HEK293 (cell line): ENCODE data around the gene IFI27L2.

Source experiments
- CTCF ChIA-PET: fragments of 350-600 bp; formaldehyde crosslinking; extraction: SDS; loops from one replicate; lab custom pipeline; 2021; ENCODE audit warnings: antibody characterized with exemption; lab: Yijun Ruan, JAX
- POLR2A ChIA-PET: fragments of 300-600 bp; formaldehyde crosslinking; extraction: SDS; loops from one replicate; lab custom pipeline; 2020; ENCODE audit warnings: antibody characterized with exemption, inconsistent platforms; lab: Yijun Ruan, JAX
- H3K27ac ChIP-seq: fragments of 200-500 bp; sonication (Bioruptor generic); 2 replicates; pipeline ENCODE4 v1.5.1; 2014; ENCODE audit warnings: low read depth, low read length, control low read depth, inconsistent platforms; ENCODE audit errors: extremely low read depth
- H3K36me3 ChIP-seq, 2 experiments: fragments of 200-500 bp in 1 of 2; sonication (Bioruptor generic) in 1 of 2; 1 replicate in 1 of 2; 2 replicates in 1 of 2; pipeline ENCODE4 v1.5.1; 2014 to 2017; ENCODE audit warnings: inconsistent platforms in 2 of 2, low read length in 2 of 2; ENCODE audit not compliant: control insufficient read depth in 2 of 2, insufficient read depth in 1 of 2
- H3K4me1 ChIP-seq: fragments of 200-500 bp; sonication (Bioruptor generic); 2 replicates; pipeline ENCODE4 v1.5.1; 2014; ENCODE audit warnings: mild to moderate bottlenecking, low read length, inconsistent platforms; ENCODE audit not compliant: control insufficient read depth, insufficient read depth
- H3K4me3 ChIP-seq: 2 replicates; pipeline ENCODE4 v1.5.1; 2011; ENCODE audit warnings: low read depth, mild to moderate bottlenecking, control low read depth, low read length, moderate library complexity
- H3K9me3 ChIP-seq: fragments of 200-500 bp; sonication (Bioruptor generic); 2 replicates; pipeline ENCODE4 v1.5.1; 2014; ENCODE audit warnings: low read depth, low read length, inconsistent platforms; ENCODE audit not compliant: control insufficient read depth, insufficient read depth
- KLF1 ChIP-seq: fragments of 450-650 bp; formaldehyde crosslinking; IDR thresholded peaks from 2 replicates; pipeline ENCODE4 v1.5.1; 2016; ENCODE audit warnings: missing biosample characterization, missing genetic modification characterization
- KLF8 ChIP-seq: fragments of 450-650 bp; formaldehyde crosslinking; IDR thresholded peaks from 2 replicates; pipeline ENCODE4 v1.5.1; 2016; ENCODE audit warnings: missing biosample characterization, missing genetic modification characterization
- SP3 ChIP-seq: fragments of 450-650 bp; formaldehyde crosslinking; IDR thresholded peaks from 2 replicates; pipeline ENCODE4 v1.5.1; 2016; ENCODE audit warnings: missing biosample characterization, missing genetic modification characterization
- ZBTB17 ChIP-seq: fragments of 450-650 bp; formaldehyde crosslinking; IDR thresholded peaks from 2 replicates; pipeline ENCODE4 v1.5.1; 2016; ENCODE audit warnings: missing biosample characterization, missing genetic modification characterization
- ZBTB21 ChIP-seq: fragments of 450-650 bp; formaldehyde crosslinking; IDR thresholded peaks from 2 replicates; pipeline ENCODE4 v1.5.1; 2017; ENCODE audit warnings: missing biosample characterization, missing genetic modification characterization
- ZBTB48 ChIP-seq: fragments of 450-650 bp; formaldehyde crosslinking; IDR thresholded peaks from 2 replicates; pipeline ENCODE4 v1.5.1; 2016; ENCODE audit warnings: missing biosample characterization, missing genetic modification characterization
- ZBTB8A ChIP-seq: fragments of 450-650 bp; formaldehyde crosslinking; IDR thresholded peaks from 2 replicates; pipeline ENCODE4 v1.5.1; 2016; ENCODE audit warnings: missing biosample characterization, missing genetic modification characterization
- ZFP69B ChIP-seq: fragments of 450-650 bp; formaldehyde crosslinking; IDR thresholded peaks from 2 replicates; pipeline ENCODE4 v1.5.1; 2016; ENCODE audit warnings: missing biosample characterization, missing genetic modification characterization
- ZNF211 ChIP-seq: fragments of 450-650 bp; formaldehyde crosslinking; IDR thresholded peaks from 2 replicates; pipeline ENCODE4 v1.5.1; 2016; ENCODE audit warnings: low read depth, missing biosample characterization, missing genetic modification characterization
- ZNF223 ChIP-seq: fragments of 450-650 bp; formaldehyde crosslinking; IDR thresholded peaks from 2 replicates; pipeline ENCODE4 v1.5.1; 2016; ENCODE audit warnings: missing biosample characterization, missing genetic modification characterization
- ZNF239 ChIP-seq: fragments of 450-650 bp; formaldehyde crosslinking; IDR thresholded peaks from 2 replicates; pipeline ENCODE4 v1.5.1; 2016; ENCODE audit warnings: missing biosample characterization, missing genetic modification characterization
- ZNF391 ChIP-seq: fragments of 450-650 bp; formaldehyde crosslinking; IDR thresholded peaks from 2 replicates; pipeline ENCODE4 v1.5.1; 2016; ENCODE audit warnings: low read depth, missing biosample characterization, missing genetic modification characterization, borderline replicate concordance
- ZNF501 ChIP-seq: fragments of 450-650 bp; formaldehyde crosslinking; IDR thresholded peaks from 2 replicates; pipeline ENCODE4 v1.5.1; 2016; ENCODE audit warnings: missing biosample characterization, missing genetic modification characterization
- ZNF510 ChIP-seq: fragments of 450-650 bp; formaldehyde crosslinking; IDR thresholded peaks from 2 replicates; pipeline ENCODE4 v1.5.1; 2018; ENCODE audit warnings: mild to moderate bottlenecking, missing genetic modification characterization, missing biosample characterization; ENCODE audit not compliant: insufficient replicate concordance
- ZNF677 ChIP-seq: fragments of 450-650 bp; IDR thresholded peaks from 2 replicates; pipeline ENCODE4 v1.5.0; 2018; ENCODE audit warnings: missing biosample characterization, mild to moderate bottlenecking, missing genetic modification characterization, moderate library complexity
- ZNF792 ChIP-seq: fragments of 450-650 bp; formaldehyde crosslinking; IDR thresholded peaks from 2 replicates; pipeline ENCODE4 v1.5.1; 2016; ENCODE audit warnings: missing biosample characterization, missing genetic modification characterization
- ZSCAN30 ChIP-seq: fragments of 450-650 bp; IDR thresholded peaks from 2 replicates; pipeline ENCODE4 v1.5.1; 2018; ENCODE audit warnings: missing biosample characterization, mild to moderate bottlenecking, missing genetic modification characterization, moderate library complexity
- ZXDB ChIP-seq: fragments of 450-650 bp; formaldehyde crosslinking; IDR thresholded peaks from 2 replicates; pipeline ENCODE4 v1.5.1; 2016; ENCODE audit warnings: missing biosample characterization, missing genetic modification characterization
- TF ChIP-seq, protein P1 (sequence below): sonication (generic); formaldehyde crosslinking; IDR thresholded peaks from 2 replicates; pipeline ENCODE4 v1.8.1; 2022; ENCODE audit warnings: mild to moderate bottlenecking, moderate library complexity, missing genetic modification reagents
- TF ChIP-seq, protein P2 (sequence below): fragments of 450-650 bp; formaldehyde crosslinking; IDR thresholded peaks from 2 replicates; pipeline ENCODE4; 2016; ENCODE audit warnings: missing biosample characterization, missing genetic modification characterization
- TF ChIP-seq, protein P3 (sequence below): fragments of 450-650 bp; formaldehyde crosslinking; conservative IDR thresholded peaks from 2 replicates; pipeline ENCODE4 v1.5.1; 2016; ENCODE audit warnings: low read depth, missing biosample characterization, missing genetic modification characterization
- TF ChIP-seq, protein P4 (sequence below): fragments of 450-650 bp; formaldehyde crosslinking; IDR thresholded peaks from 2 replicates; pipeline ENCODE4 v1.5.1; 2016; ENCODE audit warnings: missing biosample characterization, missing genetic modification characterization, borderline replicate concordance
- TF ChIP-seq, protein P5 (sequence below): fragments of 450-650 bp; formaldehyde crosslinking; IDR thresholded peaks from 2 replicates; pipeline ENCODE4 v1.5.1; 2016; ENCODE audit warnings: missing biosample characterization, missing genetic modification characterization

IFI27L2 gene

DNA sequence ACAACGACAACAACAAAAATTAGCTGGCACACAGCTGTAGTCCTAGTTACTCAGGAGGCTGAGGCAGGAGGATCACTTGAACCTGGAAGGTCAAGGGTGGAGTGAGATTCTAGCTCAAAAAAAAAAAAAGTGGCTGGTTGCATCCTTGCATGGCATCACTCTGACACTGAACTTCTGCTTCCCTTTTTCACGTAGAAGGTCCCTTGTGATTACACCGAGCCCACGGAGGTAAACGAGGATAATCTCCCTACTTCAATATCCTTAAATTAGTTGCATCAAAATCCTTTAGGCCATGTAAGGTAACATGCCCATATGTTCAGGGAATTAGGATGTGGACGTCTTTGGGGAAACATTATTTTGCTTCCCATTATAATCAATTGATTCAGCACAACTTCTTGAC lies 40.7 kb upstream of the IFI27L2 start:
- POLR2A ChIA-PET = no interaction called here
- Histone ChIP-seq H3K27ac (no peak overlapping the region), H3K9me3 (no peaks in the 10 kb centered on the region), H3K4me1 (no peaks in the 10 kb centered on the region), H3K4me3 (no peak overlapping the region)
- no peak for TF ChIP-seq ZBTB17 (tag by site-specific recombination)
- TF ChIP-seq ZFP69B = no peak
- TF ChIP-seq KLF1 (tag by site-specific recombination) = no peak
- no peak for TF ChIP-seq ZNF211
- TF ChIP-seq ZBTB21 (tag by site-specific recombination) = no peak
- no peak for TF ChIP-seq ZNF510 (tag by site-specific recombination)
- TF ChIP-seq ZNF391 (tag by site-specific recombination) = no peak
- TF ChIP-seq, protein P1, sequence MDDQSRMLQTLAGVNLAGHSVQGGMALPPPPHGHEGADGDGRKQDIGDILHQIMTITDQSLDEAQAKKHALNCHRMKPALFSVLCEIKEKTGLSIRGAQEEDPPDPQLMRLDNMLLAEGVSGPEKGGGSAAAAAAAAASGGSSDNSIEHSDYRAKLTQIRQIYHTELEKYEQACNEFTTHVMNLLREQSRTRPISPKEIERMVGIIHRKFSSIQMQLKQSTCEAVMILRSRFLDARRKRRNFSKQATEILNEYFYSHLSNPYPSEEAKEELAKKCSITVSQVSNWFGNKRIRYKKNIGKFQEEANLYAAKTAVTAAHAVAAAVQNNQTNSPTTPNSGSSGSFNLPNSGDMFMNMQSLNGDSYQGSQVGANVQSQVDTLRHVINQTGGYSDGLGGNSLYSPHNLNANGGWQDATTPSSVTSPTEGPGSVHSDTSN = no peak
- TF ChIP-seq, protein P2, sequence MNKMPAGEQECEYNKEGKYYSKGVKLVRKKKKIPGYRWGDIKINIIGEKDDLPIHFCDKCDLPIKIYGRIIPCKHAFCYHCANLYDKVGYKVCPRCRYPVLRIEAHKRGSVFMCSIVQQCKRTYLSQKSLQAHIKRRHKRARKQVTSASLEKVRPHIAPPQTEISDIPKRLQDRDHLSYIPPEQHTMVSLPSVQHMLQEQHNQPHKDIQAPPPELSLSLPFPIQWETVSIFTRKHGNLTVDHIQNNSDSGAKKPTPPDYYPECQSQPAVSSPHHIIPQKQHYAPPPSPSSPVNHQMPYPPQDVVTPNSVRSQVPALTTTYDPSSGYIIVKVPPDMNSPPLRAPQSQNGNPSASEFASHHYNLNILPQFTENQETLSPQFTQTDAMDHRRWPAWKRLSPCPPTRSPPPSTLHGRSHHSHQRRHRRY (tag by site-specific recombination) = no peak
- TF ChIP-seq, all 188 proteins: peak for 0
- H3K36me3 ChIP-seq = no peaks in the 10 kb centered on the region
- CTCF ChIA-PET = interaction anchor here (0.7 to 2.1 kb wide), 4 partner anchors 10 to 34 kb away, joined by 3 to 9 read pairs (median 6); no protein-coding TSS in a partner anchor

DNA sequence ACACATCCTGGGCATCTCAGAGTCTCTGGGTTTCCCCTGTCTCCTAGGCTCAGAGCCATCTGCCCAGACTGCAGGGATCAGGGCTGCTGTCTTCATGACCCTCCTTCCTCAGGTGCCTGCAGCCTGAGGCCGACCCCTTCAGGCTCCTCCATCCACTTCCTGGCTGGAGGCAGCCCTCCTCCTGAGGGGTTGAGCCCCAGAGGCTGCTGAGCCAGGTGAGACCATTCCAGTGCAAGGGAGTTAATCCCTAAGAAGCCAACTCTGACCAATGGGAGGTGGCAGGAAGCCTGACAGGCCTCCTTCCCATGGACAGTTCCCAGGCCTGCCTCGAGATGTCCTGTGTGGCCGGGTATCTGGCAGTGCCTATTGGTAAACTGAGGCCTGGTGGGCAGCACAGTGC lies 36.3 kb upstream of the IFI27L2 start:
- no peaks in the 10 kb centered on the region for H3K9me3 ChIP-seq
- H3K4me3 ChIP-seq = no peak overlapping the region
- POLR2A ChIA-PET = no interaction called here
- H3K4me1 ChIP-seq = no peaks in the 10 kb centered on the region; the same call in 1 of the 2 replicates
- CTCF ChIA-PET = interaction anchor here (0.6 kb wide), 1 partner anchor 1583 kb away, joined by 8 read pairs; no protein-coding TSS in a partner anchor
- H3K36me3 ChIP-seq = no peaks in the 10 kb centered on the region
- no peak overlapping the region for H3K27ac ChIP-seq
- TF ChIP-seq KLF8 (tag by site-specific recombination) = no peak
- TF ChIP-seq, protein P3, sequence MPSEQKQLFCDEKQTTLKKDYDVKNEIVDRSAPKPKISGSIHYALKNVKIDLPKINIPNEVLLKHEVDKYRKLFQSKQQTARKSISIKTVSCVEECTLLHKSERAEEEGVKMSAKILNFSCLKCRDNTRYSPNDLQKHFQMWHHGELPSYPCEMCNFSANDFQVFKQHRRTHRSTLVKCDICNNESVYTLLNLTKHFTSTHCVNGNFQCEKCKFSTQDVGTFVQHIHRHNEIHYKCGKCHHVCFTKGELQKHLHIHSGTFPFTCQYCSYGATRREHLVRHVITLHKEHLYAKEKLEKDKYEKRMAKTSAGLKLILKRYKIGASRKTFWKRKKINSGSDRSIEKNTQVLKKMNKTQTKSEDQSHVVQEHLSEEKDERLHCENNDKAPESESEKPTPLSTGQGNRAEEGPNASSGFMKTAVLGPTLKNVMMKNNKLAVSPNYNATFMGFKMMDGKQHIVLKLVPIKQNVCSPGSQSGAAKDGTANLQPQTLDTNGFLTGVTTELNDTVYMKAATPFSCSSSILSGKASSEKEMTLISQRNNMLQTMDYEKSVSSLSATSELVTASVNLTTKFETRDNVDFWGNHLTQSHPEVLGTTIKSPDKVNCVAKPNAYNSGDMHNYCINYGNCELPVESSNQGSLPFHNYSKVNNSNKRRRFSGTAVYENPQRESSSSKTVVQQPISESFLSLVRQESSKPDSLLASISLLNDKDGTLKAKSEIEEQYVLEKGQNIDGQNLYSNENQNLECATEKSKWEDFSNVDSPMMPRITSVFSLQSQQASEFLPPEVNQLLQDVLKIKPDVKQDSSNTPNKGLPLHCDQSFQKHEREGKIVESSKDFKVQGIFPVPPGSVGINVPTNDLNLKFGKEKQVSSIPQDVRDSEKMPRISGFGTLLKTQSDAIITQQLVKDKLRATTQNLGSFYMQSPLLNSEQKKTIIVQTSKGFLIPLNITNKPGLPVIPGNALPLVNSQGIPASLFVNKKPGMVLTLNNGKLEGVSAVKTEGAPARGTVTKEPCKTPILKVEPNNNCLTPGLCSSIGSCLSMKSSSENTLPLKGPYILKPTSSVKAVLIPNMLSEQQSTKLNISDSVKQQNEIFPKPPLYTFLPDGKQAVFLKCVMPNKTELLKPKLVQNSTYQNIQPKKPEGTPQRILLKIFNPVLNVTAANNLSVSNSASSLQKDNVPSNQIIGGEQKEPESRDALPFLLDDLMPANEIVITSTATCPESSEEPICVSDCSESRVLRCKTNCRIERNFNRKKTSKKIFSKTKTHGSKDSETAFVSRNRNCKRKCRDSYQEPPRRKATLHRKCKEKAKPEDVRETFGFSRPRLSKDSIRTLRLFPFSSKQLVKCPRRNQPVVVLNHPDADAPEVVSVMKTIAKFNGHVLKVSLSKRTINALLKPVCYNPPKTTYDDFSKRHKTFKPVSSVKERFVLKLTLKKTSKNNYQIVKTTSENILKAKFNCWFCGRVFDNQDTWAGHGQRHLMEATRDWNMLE (tag by site-specific recombination) = no peak
- TF ChIP-seq ZNF501 (tag by site-specific recombination) = no peak
- TF ChIP-seq ZNF677 (tag by site-specific recombination) = no peak
- no peak for TF ChIP-seq ZBTB8A (tag by site-specific recombination)
- no peak for TF ChIP-seq ZBTB48 (tag by site-specific recombination)
- no peak for TF ChIP-seq ZNF239 (tag by site-specific recombination)
- TF ChIP-seq, protein P4, sequence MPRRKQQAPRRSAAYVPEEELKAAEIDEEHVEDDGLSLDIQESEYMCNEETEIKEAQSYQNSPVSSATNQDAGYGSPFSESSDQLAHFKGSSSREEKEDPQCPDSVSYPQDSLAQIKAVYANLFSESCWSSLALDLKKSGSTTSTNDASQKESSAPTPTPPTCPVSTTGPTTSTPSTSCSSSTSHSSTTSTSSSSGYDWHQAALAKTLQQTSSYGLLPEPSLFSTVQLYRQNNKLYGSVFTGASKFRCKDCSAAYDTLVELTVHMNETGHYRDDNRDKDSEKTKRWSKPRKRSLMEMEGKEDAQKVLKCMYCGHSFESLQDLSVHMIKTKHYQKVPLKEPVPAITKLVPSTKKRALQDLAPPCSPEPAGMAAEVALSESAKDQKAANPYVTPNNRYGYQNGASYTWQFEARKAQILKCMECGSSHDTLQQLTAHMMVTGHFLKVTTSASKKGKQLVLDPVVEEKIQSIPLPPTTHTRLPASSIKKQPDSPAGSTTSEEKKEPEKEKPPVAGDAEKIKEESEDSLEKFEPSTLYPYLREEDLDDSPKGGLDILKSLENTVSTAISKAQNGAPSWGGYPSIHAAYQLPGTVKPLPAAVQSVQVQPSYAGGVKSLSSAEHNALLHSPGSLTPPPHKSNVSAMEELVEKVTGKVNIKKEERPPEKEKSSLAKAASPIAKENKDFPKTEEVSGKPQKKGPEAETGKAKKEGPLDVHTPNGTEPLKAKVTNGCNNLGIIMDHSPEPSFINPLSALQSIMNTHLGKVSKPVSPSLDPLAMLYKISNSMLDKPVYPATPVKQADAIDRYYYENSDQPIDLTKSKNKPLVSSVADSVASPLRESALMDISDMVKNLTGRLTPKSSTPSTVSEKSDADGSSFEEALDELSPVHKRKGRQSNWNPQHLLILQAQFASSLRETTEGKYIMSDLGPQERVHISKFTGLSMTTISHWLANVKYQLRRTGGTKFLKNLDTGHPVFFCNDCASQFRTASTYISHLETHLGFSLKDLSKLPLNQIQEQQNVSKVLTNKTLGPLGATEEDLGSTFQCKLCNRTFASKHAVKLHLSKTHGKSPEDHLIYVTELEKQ (tag by site-specific recombination) = no peak
- TF ChIP-seq SP3 (tag by site-specific recombination) = no peak
- TF ChIP-seq ZXDB (tag by site-specific recombination) = no peak
- no peak for TF ChIP-seq ZNF223 (tag by site-specific recombination)
- TF ChIP-seq ZNF792 = no peak
- TF ChIP-seq, protein P5, sequence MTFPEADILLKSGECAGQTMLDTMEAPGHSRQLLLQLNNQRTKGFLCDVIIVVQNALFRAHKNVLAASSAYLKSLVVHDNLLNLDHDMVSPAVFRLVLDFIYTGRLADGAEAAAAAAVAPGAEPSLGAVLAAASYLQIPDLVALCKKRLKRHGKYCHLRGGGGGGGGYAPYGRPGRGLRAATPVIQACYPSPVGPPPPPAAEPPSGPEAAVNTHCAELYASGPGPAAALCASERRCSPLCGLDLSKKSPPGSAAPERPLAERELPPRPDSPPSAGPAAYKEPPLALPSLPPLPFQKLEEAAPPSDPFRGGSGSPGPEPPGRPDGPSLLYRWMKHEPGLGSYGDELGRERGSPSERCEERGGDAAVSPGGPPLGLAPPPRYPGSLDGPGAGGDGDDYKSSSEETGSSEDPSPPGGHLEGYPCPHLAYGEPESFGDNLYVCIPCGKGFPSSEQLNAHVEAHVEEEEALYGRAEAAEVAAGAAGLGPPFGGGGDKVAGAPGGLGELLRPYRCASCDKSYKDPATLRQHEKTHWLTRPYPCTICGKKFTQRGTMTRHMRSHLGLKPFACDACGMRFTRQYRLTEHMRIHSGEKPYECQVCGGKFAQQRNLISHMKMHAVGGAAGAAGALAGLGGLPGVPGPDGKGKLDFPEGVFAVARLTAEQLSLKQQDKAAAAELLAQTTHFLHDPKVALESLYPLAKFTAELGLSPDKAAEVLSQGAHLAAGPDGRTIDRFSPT (tag by site-specific recombination) = no peak
- no peak for TF ChIP-seq ZSCAN30 (tag by site-specific recombination)
